Uterus (tissue), 2 donors: ENCODE results near the gene ZDHHC11.
"Not testable (repeated sequence)": the region's sequence is repeated elsewhere in the genome, so short reads cannot be mapped to it uniquely, and the experiment has no call there.

ENCODE experiments used
- CTCF ChIP-seq, 4 experiments: fragments of 200-600 bp in 2 of 4; fragments of 450-650 bp in 2 of 4; sonication (generic) in 2 of 4; IDR thresholded peaks; one replicate each; pipeline ENCODE4 v1.5.1; 2016 to 2019; ENCODE audit warnings: antibody characterized with exemption in 4 of 4, mild to moderate bottlenecking in 2 of 4, moderate library complexity in 1 of 4
- POLR2A ChIP-seq, 2 donors: fragments of 450-650 bp; IDR thresholded peaks; one replicate each; pipeline ENCODE4 v1.6.1; 2016; ENCODE audit warnings: antibody characterized with exemption in 2 of 2, mild to moderate bottlenecking in 1 of 2, moderate library complexity in 1 of 2

- not testable (repeated sequence) for TF ChIP-seq CTCF, POLR2A (IDR thresholded peaks at IDR 0.05)
Observed at GRCh38 chr5:843371-843770, 7.4 kb downstream of the ZDHHC11 start.
